Measurements from ENCODE around the gene MGMT.

DNA sequence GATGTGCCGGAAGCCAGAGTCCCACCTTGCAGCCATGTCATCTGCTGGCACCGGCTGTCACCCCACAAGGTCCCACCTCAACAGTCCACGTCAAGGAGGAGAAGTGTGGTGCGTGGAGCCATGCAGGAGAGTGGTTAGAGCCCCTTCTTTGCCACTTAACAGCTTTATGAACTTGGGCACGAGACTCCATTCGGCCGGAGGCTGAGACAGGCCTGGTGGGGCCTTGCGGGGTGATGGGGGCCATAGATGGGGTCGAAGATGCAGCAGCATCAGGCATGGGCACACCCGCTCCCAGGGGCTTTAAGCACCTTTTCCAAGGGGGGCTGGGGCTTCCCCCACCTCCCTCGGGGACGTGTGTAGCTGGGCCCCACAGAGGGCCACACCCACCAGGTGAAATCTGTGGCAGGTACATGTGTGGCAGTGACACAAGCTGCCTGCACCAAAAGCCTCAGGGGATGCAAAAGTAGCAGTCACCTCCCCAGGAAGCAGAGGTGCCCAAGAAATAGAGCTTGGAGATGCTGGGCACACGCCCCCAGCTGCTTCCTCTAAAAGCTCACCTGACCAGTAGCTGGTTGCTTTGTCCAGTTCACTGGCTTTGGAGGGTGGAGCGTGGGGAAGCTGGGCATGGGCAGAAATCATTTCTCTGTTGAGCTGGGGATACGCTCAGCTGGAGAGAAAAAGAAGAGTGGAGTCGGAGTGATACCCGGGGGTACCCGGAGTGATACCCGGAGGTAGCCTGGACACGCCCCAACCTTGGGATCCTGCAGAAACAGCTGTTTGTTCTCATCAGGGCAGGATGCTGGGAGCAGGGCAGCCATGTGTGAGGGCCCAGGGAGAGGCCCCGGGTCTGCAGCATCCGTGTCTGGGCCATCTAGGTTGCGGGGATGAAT is 297.2 kb downstream of the MGMT start:
- TF ChIP-seq, protein P1, sequence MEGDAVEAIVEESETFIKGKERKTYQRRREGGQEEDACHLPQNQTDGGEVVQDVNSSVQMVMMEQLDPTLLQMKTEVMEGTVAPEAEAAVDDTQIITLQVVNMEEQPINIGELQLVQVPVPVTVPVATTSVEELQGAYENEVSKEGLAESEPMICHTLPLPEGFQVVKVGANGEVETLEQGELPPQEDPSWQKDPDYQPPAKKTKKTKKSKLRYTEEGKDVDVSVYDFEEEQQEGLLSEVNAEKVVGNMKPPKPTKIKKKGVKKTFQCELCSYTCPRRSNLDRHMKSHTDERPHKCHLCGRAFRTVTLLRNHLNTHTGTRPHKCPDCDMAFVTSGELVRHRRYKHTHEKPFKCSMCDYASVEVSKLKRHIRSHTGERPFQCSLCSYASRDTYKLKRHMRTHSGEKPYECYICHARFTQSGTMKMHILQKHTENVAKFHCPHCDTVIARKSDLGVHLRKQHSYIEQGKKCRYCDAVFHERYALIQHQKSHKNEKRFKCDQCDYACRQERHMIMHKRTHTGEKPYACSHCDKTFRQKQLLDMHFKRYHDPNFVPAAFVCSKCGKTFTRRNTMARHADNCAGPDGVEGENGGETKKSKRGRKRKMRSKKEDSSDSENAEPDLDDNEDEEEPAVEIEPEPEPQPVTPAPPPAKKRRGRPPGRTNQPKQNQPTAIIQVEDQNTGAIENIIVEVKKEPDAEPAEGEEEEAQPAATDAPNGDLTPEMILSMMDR (IDR thresholded peaks at IDR 0.05), result no peak
- no peak for TF ChIP-seq POLR2A (IDR thresholded peaks at IDR 0.05; ENCODE audit: low read depth)
- TF ChIP-seq EP300 (IDR thresholded peaks at IDR 0.05), result no peak
- TF ChIP-seq POLR2AphosphoS5 (IDR thresholded peaks at IDR 0.05), result no peak
